PC-9 (cell line): ENCODE measurements around the gene SLC6A6. TPM values are rescaled to one million over a fixed set of nuclear protein-coding genes. Genes with fewer than 3 reads are reported as not detected.

Experiments
- BruUV-seq: library from RNA; stranded (reverse); fragments of 400-500 nt; replicated peaks from 2 replicates; lab custom pipeline; 2021; lab: Mats Ljungman, UMichigan
- CTCF ChIA-PET: fragments of 300-600 bp; sonication (Branson Sonifier 250); formaldehyde crosslinking; loops from one replicate; lab custom pipeline; 2022; ENCODE audit warnings: antibody characterized with exemption; lab: Charles Lee
- POLR2A ChIA-PET: fragments of 300-600 bp; sonication (Branson Sonifier 250); formaldehyde crosslinking; loops from one replicate; lab custom pipeline; 2022; ENCODE audit warnings: antibody characterized with exemption; ENCODE audit not compliant: unreplicated experiment; lab: Charles Lee
- DNase-seq, 2 experiments: peaks; one replicate each; pipeline versions ENCODE4 v3.0.0 to v3.0.0-alpha.2; 2015 to 2022; ENCODE audit warnings: mixed read lengths in 1 of 2
- H2AFZ ChIP-seq: fragments of 200-600 bp; sonication (generic); 2 replicates; pipeline ENCODE4 v1.8.1; 2017; ENCODE audit warnings: antibody characterized with exemption
- H3F3A ChIP-seq: fragments of 200-600 bp; sonication (generic); 2 replicates; pipeline ENCODE4 v1.8.1; 2017; ENCODE audit warnings: antibody characterized with exemption, mild to moderate bottlenecking, low read depth; ENCODE audit not compliant: insufficient read depth
- H3K27ac ChIP-seq: fragments of 200-600 bp; sonication (generic); 2 replicates; pipeline ENCODE4 v1.6.1; 2016; ENCODE audit warnings: mixed run types
- H3K27me3 ChIP-seq: fragments of 200-600 bp; sonication (generic); 2 replicates; pipeline ENCODE4 v1.6.1; 2016; ENCODE audit warnings: low read depth, mixed run types; ENCODE audit not compliant: insufficient read depth
- H3K36me3 ChIP-seq: fragments of 200-600 bp; sonication (generic); 2 replicates; pipeline ENCODE4 v1.6.1; 2016; ENCODE audit warnings: low read depth, mixed run types
- H3K4me1 ChIP-seq: fragments of 200-600 bp; sonication (generic); replicated peaks from 2 replicates; pipeline ENCODE4 v1.6.1; 2016; ENCODE audit warnings: mixed run types; ENCODE audit not compliant: insufficient read depth
- H3K4me2 ChIP-seq: fragments of 200-600 bp; sonication (generic); 2 replicates; pipeline ENCODE4 v1.6.1; 2017; ENCODE audit warnings: mixed run types
- H3K4me3 ChIP-seq: fragments of 200-600 bp; sonication (generic); 2 replicates; pipeline ENCODE4 v1.6.1; 2016; ENCODE audit warnings: mixed run types
- H3K79me2 ChIP-seq: fragments of 200-600 bp; sonication (generic); 2 replicates; pipeline ENCODE4 v1.6.1; 2017; ENCODE audit warnings: low read depth, mixed run types
- H3K9me2 ChIP-seq: fragments of 200-600 bp; sonication (generic); 2 replicates; pipeline ENCODE4 v1.8.1; 2017; ENCODE audit warnings: mild to moderate bottlenecking; ENCODE audit not compliant: insufficient read depth
- H3K9me3 ChIP-seq: fragments of 200-600 bp; sonication (generic); 2 replicates; pipeline ENCODE4 v1.8.1; 2016; ENCODE audit warnings: low read depth; ENCODE audit not compliant: insufficient read depth
- H4K20me1 ChIP-seq: fragments of 200-600 bp; sonication (generic); 2 replicates; pipeline ENCODE4 v1.8.1; 2017; ENCODE audit not compliant: insufficient read depth
- EZH2 ChIP-seq: fragments of 200-600 bp; sonication (generic); IDR thresholded peaks from 2 replicates; pipeline ENCODE4 v1.8.0; 2017; ENCODE audit warnings: antibody characterized with exemption, low read depth
- intact Hi-C: fragments of 100-400 bp; cut with micrococcal nuclease; formaldehyde crosslinking; loops from one replicate; pipeline ENCODE4 v1.10.0; 2022; ENCODE audit not compliant: unreplicated experiment
- total RNA-seq: library from RNA; stranded (reverse); gene quantifications from 2 replicates; pipeline ENCODE4 v1.2.3, GENCODE V29; 2021
- TF ChIP-seq, protein P1 (sequence below): fragments of 200-600 bp; sonication (generic); conservative IDR thresholded peaks from 2 replicates; pipeline ENCODE4 v1.6.1; 2017; ENCODE audit warnings: mixed run types, antibody characterized with exemption, mild to moderate bottlenecking, moderate library complexity

SLC6A6 gene
- total RNA-seq, 1 experiment from 2014 or later: 122 TPM

DNA sequence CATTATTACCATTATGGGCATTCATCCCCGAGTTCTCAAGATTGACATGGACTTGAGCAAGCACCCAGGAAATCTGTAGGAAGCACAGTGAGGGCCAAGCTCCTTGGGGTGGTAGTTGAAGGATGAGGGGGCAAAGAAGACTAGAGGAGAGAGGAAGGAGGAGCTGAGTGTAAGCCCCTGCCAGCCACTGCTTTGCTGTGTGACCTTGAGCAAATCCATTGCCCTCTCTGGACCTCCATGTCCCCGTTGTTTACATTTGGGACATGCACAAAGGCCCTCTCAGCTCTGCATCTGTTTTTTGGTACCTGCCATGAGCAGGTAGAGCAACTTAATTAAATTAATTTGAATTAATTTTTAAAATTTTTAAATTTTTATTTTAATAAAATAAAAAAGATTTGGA is 33.5 kb upstream of the SLC6A6 start:
- H3K27ac ChIP-seq: no peak overlapping the region
- H3F3A ChIP-seq: peaks cover 36% of the 10 kb centered on the region; the same call in 1 of the 2 replicates
- intact Hi-C loops: no loop called here
- DNase-seq: no peak
- H3K4me3 ChIP-seq: no peak overlapping the region
- no peak overlapping the region for H3K4me2 ChIP-seq
- H2AFZ ChIP-seq: no peak overlapping the region
- H3K79me2 ChIP-seq: no peaks in the 10 kb centered on the region
- POLR2A ChIA-PET: interaction anchor here (0.6 kb wide), 1 partner anchor 43 kb away, joined by 4 read pairs; no protein-coding TSS in a partner anchor
- no peaks in the 10 kb centered on the region for H4K20me1 ChIP-seq
- no peaks in the 10 kb centered on the region for H3K27me3 ChIP-seq
- H3K4me1 ChIP-seq: peaks cover 47% of the 10 kb centered on the region
- TF ChIP-seq, protein P1, sequence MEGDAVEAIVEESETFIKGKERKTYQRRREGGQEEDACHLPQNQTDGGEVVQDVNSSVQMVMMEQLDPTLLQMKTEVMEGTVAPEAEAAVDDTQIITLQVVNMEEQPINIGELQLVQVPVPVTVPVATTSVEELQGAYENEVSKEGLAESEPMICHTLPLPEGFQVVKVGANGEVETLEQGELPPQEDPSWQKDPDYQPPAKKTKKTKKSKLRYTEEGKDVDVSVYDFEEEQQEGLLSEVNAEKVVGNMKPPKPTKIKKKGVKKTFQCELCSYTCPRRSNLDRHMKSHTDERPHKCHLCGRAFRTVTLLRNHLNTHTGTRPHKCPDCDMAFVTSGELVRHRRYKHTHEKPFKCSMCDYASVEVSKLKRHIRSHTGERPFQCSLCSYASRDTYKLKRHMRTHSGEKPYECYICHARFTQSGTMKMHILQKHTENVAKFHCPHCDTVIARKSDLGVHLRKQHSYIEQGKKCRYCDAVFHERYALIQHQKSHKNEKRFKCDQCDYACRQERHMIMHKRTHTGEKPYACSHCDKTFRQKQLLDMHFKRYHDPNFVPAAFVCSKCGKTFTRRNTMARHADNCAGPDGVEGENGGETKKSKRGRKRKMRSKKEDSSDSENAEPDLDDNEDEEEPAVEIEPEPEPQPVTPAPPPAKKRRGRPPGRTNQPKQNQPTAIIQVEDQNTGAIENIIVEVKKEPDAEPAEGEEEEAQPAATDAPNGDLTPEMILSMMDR: no peak
- no peak for TF ChIP-seq EZH2
- no peaks in the 10 kb centered on the region for H3K9me3 ChIP-seq
- H3K9me2 ChIP-seq: no peaks in the 10 kb centered on the region
- H3K36me3 ChIP-seq: no peaks in the 10 kb centered on the region
- BruUV-seq: no TSS peak
- CTCF ChIA-PET: interaction anchor here (0.6 to 1.1 kb wide), 2 partner anchors 18 to 165 kb away, joined by 3 to 5 read pairs; no protein-coding TSS in a partner anchor

DNA sequence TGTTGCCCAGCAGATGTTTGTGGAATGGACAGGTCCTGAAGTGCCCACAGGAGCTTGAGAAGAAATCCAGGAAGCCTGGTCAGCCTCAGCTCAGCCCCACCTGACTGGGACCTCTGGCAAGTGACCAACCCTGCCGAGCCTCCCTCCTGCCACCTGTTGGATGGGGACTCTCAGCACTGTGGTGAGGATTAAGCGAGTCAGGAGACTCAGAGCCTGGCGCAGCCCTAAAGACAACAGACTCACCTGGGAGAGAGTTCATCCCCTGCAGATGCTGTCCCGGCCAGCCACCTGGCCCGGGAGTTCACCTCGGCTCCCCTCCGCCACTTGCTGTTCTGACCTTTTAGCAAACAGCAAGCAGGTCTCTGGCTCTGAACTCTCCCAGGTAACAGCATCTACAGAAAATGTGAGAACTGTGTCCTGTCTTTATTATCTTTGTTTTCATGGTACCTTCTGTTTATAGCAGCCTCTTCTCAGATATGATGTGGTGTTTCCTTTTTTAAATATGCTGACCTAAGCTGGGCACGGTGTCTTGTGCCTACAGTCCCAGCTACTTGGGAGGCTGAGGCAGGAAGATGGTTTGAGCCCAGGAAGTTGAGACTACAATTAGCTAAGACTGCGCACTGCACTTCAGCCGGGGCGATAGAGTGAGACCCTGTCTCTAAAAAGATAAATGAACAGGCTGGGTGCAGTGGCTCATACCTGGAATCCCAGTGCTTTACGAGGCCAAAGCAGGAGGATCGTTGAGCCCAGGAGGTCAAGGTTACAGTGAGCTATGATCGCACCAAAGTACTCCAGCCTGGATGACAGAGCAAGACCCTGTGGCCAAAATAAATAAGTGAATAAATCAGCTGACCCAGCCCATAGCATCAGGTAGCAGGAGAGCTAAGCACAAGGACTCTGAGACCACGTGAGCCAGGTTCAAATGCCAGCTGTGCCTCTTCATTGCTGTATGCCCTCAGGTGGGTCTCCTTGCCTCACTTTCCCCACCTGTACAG is 32.4 kb upstream of the SLC6A6 start:
- Histone ChIP-seq H4K20me1 (no peaks in the 10 kb centered on the region), H3K4me3 (no peak overlapping the region), H3K36me3 (no peaks in the 10 kb centered on the region), H3K9me3 (no peaks in the 10 kb centered on the region), H3K4me2 (peak overlapping the region; percentile 33), H2AFZ (no peak overlapping the region), H3K9me2 (no peaks in the 10 kb centered on the region), H3F3A (peaks cover 36% of the 10 kb centered on the region; the same call in 1 of the 2 replicates), H3K4me1 (peaks cover 54% of the 10 kb centered on the region), H3K27me3 (no peaks in the 10 kb centered on the region), H3K79me2 (no peaks in the 10 kb centered on the region), H3K27ac (no peak overlapping the region)
- no peak for TF ChIP-seq EZH2
- TF ChIP-seq, protein P1: peak; percentile 63
- ChIA-PET POLR2A (interaction anchor here (0.6 kb wide), 1 partner anchor 42 kb away, joined by 4 read pairs; no protein-coding TSS in a partner anchor), CTCF (interaction anchor here (0.6 to 1.1 kb wide), 3 partner anchors 17 to 167 kb away, joined by 3 to 5 read pairs (median 5); no protein-coding TSS in a partner anchor)
- intact Hi-C loops: loop anchor here (5.0 kb wide), 3 partner anchors 33 to 168 kb away; no protein-coding TSS in a partner anchor
- peak; percentile 74 to 82 for DNase-seq
- BruUV-seq: no TSS peak
